Nephron progenitor cell (in vitro differentiated cells): ENCODE data around the gene OR13C9.
A peak's percentile ranks its signal among the peaks of the same experiment; 100 is the strongest.
"Not testable (repeated sequence)": the region's sequence is repeated elsewhere in the genome, so short reads cannot be mapped to it uniquely, and the experiment has no call there.

ENCODE experiments used
- DNase-seq: peaks from one replicate; pipeline ENCODE4 v3.0.0; 2021
- H3K27ac Mint-ChIP-seq: 2 replicates; pipeline ENCODE4 v1.8.0; 2021; ENCODE audit warnings: mild to moderate bottlenecking, moderate library complexity, mixed read lengths
- H3K27me3 Mint-ChIP-seq: 2 replicates; pipeline ENCODE4 v1.8.0; 2021; ENCODE audit warnings: mild to moderate bottlenecking, low read depth, mixed read lengths; ENCODE audit not compliant: poor library complexity
- H3K36me3 Mint-ChIP-seq: 2 replicates; pipeline ENCODE4 v1.8.0; 2021; ENCODE audit warnings: low read depth, mixed read lengths
- H3K4me1 Mint-ChIP-seq: 2 replicates; pipeline ENCODE4 v1.8.0; 2021; ENCODE audit warnings: mixed read lengths
- H3K4me3 Mint-ChIP-seq: 2 replicates; pipeline ENCODE4 v1.8.0; 2021; ENCODE audit warnings: mild to moderate bottlenecking, moderate library complexity, mixed read lengths
- H3K9me3 Mint-ChIP-seq: 2 replicates; pipeline ENCODE4 v1.8.0; 2021; ENCODE audit warnings: mild to moderate bottlenecking, moderate library complexity, mixed read lengths
- CTCF ChIP-seq: fragments of 200-600 bp; sonication (generic); IDR thresholded peaks from 2 replicates; pipeline ENCODE4 v1.5.0; 2021; ENCODE audit warnings: antibody characterized with exemption

Gene OR13C9

GRCh38 chr9:104611213-104611612 is 6.8 kb downstream of the OR13C9 start:
- TF ChIP-seq CTCF, result no peak
- H3K36me3 Mint-ChIP-seq, result no peaks in the 10 kb centered on the region

GRCh38 chr9:104608336-104608735 is 9.7 kb downstream of the OR13C9 start:
- H3K4me1 Mint-ChIP-seq, result no peaks in the 10 kb centered on the region
- no peaks in the 10 kb centered on the region for H3K9me3 Mint-ChIP-seq
- H3K36me3 Mint-ChIP-seq, result no peaks in the 10 kb centered on the region
- H3K27ac Mint-ChIP-seq, result no peak overlapping the region
- TF ChIP-seq CTCF, result peak; percentile 14
- DNase-seq, result no peak
- H3K27me3 Mint-ChIP-seq, result peaks cover 11% of the 10 kb centered on the region
- no peak overlapping the region for H3K4me3 Mint-ChIP-seq

More at GRCh38 chr9:104611213-104611612, 6.8 kb downstream of the OR13C9 start:
- H3K27ac Mint-ChIP-seq, result no peak overlapping the region
- H3K27me3 Mint-ChIP-seq, result peaks cover 3% of the 10 kb centered on the region
- H3K9me3 Mint-ChIP-seq, result no peaks in the 10 kb centered on the region
- no peak for DNase-seq
- no peaks in the 10 kb centered on the region for H3K4me1 Mint-ChIP-seq
- no peak overlapping the region for H3K4me3 Mint-ChIP-seq

- no peaks in the 10 kb centered on the region for H3K36me3 Mint-ChIP-seq
- H3K27me3 Mint-ChIP-seq, result peaks cover 8% of the 10 kb centered on the region
- no peak overlapping the region for H3K27ac Mint-ChIP-seq
- H3K4me3 Mint-ChIP-seq, result no peak overlapping the region
- H3K9me3 Mint-ChIP-seq, result no peaks in the 10 kb centered on the region
- no peak for TF ChIP-seq CTCF
- DNase-seq, result no peak
- no peaks in the 10 kb centered on the region for H3K4me1 Mint-ChIP-seq
Observed at GRCh38 chr9:104606152-104606551, 11.9 kb downstream of the OR13C9 start.

GRCh38 chr9:104605527-104605926 is 12.5 kb downstream of the OR13C9 start, which contains the start of gene OR13C2:
OR13C2 (minus strand) TSS chr9:104605627; CDS start chr9:104605627, 0 bp downstream.
- H3K9me3 Mint-ChIP-seq, H3K27ac Mint-ChIP-seq, H3K4me3 Mint-ChIP-seq, H3K27me3 Mint-ChIP-seq, H3K36me3 Mint-ChIP-seq, H3K4me1 Mint-ChIP-seq, DNase-seq: not testable (repeated sequence)

- Mint-ChIP-seq H3K4me1 (no peaks in the 10 kb centered on the region), H3K9me3 (no peaks in the 10 kb centered on the region), H3K27me3 (peaks cover 8% of the 10 kb centered on the region), H3K4me3 (no peak overlapping the region), H3K36me3 (no peaks in the 10 kb centered on the region), H3K27ac (no peak overlapping the region)
- no peak for TF ChIP-seq CTCF
- DNase-seq, result no peak
Observed at GRCh38 chr9:104604801-104605200, 13.2 kb downstream of the OR13C9 start.

- not testable (repeated sequence) for H3K4me1 Mint-ChIP-seq, H3K27me3 Mint-ChIP-seq, H3K9me3 Mint-ChIP-seq, DNase-seq, H3K36me3 Mint-ChIP-seq, H3K27ac Mint-ChIP-seq, H3K4me3 Mint-ChIP-seq
Observed at GRCh38 chr9:104599313-104599712, 18.7 kb downstream of the OR13C9 start, which contains the start of gene OR13C5. OR13C5 (minus strand) TSS chr9:104599413; CDS start chr9:104599413, 0 bp downstream.

GRCh38 chr9:104598749-104599148 is 19.3 kb downstream of the OR13C9 start:
- H3K36me3 Mint-ChIP-seq, H3K27ac Mint-ChIP-seq, DNase-seq, H3K9me3 Mint-ChIP-seq, H3K4me1 Mint-ChIP-seq, H3K4me3 Mint-ChIP-seq, H3K27me3 Mint-ChIP-seq: not testable (repeated sequence)
